ENCODE results near the gene UAP1L1.

DNA sequence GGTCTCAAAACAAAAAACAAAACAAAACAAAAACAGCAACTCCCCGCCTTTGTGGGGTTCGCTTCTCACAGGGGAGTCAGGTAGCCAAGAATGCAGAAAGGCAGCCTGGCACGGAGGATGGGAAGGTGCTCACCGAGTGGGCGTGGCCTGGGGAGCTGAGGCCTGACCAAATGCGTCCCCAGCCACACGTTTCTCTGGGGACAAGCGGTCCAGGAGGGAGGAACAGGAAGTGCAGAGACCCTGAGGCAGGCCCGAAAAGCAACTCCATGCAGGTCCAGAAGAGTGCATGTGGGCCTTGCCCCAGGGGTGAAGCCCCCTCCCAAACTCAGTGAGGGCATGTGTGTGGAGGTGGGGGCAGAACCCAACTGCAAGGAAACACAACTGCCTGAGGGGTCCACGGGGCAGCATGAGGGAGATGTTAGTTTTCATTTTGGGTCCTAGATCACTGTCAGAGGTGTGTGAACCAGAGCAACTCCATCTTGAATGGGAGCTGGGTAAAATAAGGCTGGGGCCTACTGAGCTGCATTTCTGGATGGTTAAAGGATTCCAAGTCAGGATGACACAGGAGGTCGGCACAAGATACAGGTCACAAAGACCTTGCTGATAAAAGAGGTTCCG, 2.6 kb upstream of the UAP1L1 start:
- TF ChIP-seq CEBPB (IDR thresholded peaks at IDR 0.05) (no peak), ZSCAN20 (CRISPR knock-in tag; IDR thresholded peaks at IDR 0.05) (no peak), JUN (IDR thresholded peaks at IDR 0.05) (no peak), CTCF (IDR thresholded peaks at IDR 0.05) (no peak), SMC3 (IDR thresholded peaks at IDR 0.05) (no peak), ZFP36 (IDR thresholded peaks at IDR 0.05; ENCODE audit: borderline replicate concordance, partially characterized antibody) (no peak), POLR2A (IDR thresholded peaks at IDR 0.05; ENCODE audit: low read length) (no peak), POLR2AphosphoS2 (conservative IDR thresholded peaks at IDR 0.05; ENCODE audit: low read length) (no peak)
- TF ChIP-seq, protein P1, sequence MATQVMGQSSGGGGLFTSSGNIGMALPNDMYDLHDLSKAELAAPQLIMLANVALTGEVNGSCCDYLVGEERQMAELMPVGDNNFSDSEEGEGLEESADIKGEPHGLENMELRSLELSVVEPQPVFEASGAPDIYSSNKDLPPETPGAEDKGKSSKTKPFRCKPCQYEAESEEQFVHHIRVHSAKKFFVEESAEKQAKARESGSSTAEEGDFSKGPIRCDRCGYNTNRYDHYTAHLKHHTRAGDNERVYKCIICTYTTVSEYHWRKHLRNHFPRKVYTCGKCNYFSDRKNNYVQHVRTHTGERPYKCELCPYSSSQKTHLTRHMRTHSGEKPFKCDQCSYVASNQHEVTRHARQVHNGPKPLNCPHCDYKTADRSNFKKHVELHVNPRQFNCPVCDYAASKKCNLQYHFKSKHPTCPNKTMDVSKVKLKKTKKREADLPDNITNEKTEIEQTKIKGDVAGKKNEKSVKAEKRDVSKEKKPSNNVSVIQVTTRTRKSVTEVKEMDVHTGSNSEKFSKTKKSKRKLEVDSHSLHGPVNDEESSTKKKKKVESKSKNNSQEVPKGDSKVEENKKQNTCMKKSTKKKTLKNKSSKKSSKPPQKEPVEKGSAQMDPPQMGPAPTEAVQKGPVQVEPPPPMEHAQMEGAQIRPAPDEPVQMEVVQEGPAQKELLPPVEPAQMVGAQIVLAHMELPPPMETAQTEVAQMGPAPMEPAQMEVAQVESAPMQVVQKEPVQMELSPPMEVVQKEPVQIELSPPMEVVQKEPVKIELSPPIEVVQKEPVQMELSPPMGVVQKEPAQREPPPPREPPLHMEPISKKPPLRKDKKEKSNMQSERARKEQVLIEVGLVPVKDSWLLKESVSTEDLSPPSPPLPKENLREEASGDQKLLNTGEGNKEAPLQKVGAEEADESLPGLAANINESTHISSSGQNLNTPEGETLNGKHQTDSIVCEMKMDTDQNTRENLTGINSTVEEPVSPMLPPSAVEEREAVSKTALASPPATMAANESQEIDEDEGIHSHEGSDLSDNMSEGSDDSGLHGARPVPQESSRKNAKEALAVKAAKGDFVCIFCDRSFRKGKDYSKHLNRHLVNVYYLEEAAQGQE (IDR thresholded peaks at IDR 0.05) = no peak

All from A549 (cell line).